Colonic mucosa (tissue), 4 donors: ENCODE data around the gene TAGLN2. TPM values are rescaled to one million over a fixed set of nuclear protein-coding genes. Genes with fewer than 3 reads are reported as not detected.
A peak's percentile ranks its signal among the peaks of the same experiment; 100 is the strongest.

Experiments used
- DNase-seq: peaks from one replicate; pipeline ENCODE4 v3.0.0-alpha.2; 2020
- H3K27ac ChIP-seq: fragments of 200-600 bp; one replicate; pipeline ENCODE4 v1.8.0; 2021
- H3K27me3 ChIP-seq: fragments of 200-600 bp; one replicate; pipeline ENCODE4 v1.8.0; 2021
- H3K36me3 ChIP-seq: fragments of 200-600 bp; one replicate; pipeline ENCODE4 v1.8.0; 2021
- H3K4me1 ChIP-seq: fragments of 200-600 bp; one replicate; pipeline ENCODE4 v1.8.0; 2021; ENCODE audit warnings: mild to moderate bottlenecking
- H3K4me3 ChIP-seq: fragments of 200-600 bp; one replicate; pipeline ENCODE4 v1.8.0; 2021
- H3K9ac ChIP-seq, 2 donors: one replicate each; pipeline ENCODE4 v1.7.0; 2013; ENCODE audit warnings: control low read depth in 2 of 2, low read depth in 2 of 2, low read length in 2 of 2
- H3K9me3 ChIP-seq: fragments of 200-600 bp; one replicate; pipeline ENCODE4 v1.8.0; 2021
- intact Hi-C: fragments of 100-400 bp; cut with DNase I; formaldehyde crosslinking; loops from one replicate; pipeline ENCODE4 v1.14.1; 2022
- total RNA-seq, 2 donors: library from RNA; stranded (reverse); fragmentation: NEBNext Ultra II Directional in 1 of 2; extraction: Animal tissue kit (Norgen Biotek cat#: 25700) in 1 of 2; gene quantifications; one replicate each; pipeline ENCODE4 v1.2.1, GENCODE V29; 2021
- TF ChIP-seq, protein P1 (sequence below): fragments of 200-600 bp; IDR thresholded peaks from one replicate; pipeline ENCODE4 v1.8.0; 2022; ENCODE audit warnings: antibody characterized with exemption, mild to moderate bottlenecking
- donor health status: healthy.
- donor health status: DM: no; HTN: no; CAD: no.
- donor health status: DM: no; HTN: no; CAD: no.

TAGLN2 gene
- total RNA-seq, 2 donors from 2014 or later, result 354 to 515 TPM

DNA sequence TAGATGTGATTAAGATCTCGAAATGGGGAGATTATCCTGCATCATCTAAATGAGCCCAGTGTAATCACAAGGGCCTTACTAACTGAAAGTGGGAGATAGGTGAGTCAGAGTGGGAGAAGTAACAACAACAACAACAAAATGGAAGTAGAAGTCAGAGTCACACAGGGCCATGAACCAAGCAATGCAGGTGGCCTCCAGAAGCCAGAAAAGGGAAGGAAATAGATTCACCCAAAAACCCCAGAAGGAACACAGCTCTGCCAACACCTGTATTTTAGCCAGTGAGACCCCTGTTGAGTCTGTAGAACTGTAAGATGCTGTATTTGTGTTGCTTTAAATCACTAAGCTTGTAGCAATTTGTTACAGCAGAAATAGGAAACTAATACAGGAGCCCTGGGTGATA, 4.1 kb downstream of the TAGLN2 start:
- intact Hi-C loops, result no loop called here
- Histone ChIP-seq H3K4me3 (no peak overlapping the region), H3K27ac (peak overlapping the region; percentile 92), H3K4me1 (no peaks in the 10 kb centered on the region), H3K9ac (peak overlapping the region; percentile 34 to 99), H3K27me3 (no peaks in the 10 kb centered on the region), H3K36me3 (peaks cover 19% of the 10 kb centered on the region), H3K9me3 (no peaks in the 10 kb centered on the region)
- no peak for DNase-seq
- TF ChIP-seq, protein P1, sequence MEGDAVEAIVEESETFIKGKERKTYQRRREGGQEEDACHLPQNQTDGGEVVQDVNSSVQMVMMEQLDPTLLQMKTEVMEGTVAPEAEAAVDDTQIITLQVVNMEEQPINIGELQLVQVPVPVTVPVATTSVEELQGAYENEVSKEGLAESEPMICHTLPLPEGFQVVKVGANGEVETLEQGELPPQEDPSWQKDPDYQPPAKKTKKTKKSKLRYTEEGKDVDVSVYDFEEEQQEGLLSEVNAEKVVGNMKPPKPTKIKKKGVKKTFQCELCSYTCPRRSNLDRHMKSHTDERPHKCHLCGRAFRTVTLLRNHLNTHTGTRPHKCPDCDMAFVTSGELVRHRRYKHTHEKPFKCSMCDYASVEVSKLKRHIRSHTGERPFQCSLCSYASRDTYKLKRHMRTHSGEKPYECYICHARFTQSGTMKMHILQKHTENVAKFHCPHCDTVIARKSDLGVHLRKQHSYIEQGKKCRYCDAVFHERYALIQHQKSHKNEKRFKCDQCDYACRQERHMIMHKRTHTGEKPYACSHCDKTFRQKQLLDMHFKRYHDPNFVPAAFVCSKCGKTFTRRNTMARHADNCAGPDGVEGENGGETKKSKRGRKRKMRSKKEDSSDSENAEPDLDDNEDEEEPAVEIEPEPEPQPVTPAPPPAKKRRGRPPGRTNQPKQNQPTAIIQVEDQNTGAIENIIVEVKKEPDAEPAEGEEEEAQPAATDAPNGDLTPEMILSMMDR, result no peak

DNA sequence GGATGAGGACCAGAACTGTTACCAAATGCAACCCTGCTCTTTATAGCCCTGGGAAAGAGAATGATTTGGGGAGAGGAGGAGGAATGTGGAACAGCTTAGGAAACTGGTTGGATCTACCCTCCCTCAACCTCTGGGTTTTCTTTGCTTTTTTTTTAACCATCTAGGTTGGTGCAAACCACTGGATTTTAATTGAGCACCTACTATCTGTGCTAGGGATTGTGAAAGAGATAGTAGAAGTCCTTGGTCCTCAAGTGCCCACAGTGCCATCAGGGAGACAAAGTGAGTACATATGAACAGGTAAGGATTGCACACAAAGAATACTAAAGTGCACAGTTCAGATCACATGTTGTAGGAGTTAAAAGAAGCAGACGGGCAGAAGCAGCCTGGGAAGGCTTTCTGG, 4.7 kb downstream of the TAGLN2 start:
- Histone ChIP-seq H3K36me3 (peaks cover 19% of the 10 kb centered on the region), H3K4me1 (no peaks in the 10 kb centered on the region), H3K4me3 (no peak overlapping the region), H3K9ac (no peak overlapping the region), H3K9me3 (no peaks in the 10 kb centered on the region), H3K27ac (no peak overlapping the region), H3K27me3 (no peaks in the 10 kb centered on the region)
- TF ChIP-seq, protein P1, result no peak
- intact Hi-C loops, result no loop called here
- DNase-seq, result no peak

DNA sequence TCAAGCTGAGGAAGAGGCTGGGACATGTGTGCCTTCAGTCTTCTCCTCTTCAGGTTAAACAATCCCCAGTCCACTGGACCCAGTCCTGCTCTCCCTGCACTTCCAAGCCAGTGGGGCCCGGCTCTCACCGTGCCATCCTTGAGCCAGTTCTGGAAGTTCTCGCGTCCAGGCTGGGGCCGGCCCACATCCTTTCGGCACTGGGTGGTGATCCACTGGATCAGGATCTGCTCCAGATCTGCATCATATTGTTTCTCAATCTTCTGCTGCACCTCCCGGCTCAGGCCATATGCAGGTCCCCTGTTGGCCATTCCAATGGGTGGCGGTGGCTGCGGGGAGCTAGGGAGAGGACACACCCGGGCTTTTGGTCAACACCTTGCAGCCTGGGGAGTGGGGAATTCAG, 5.1 kb downstream of the TAGLN2 start:
- DNase-seq, result no peak
- H3K9me3 ChIP-seq, result no peaks in the 10 kb centered on the region
- peaks cover 19% of the 10 kb centered on the region for H3K36me3 ChIP-seq
- no peaks in the 10 kb centered on the region for H3K27me3 ChIP-seq
- no peaks in the 10 kb centered on the region for H3K4me1 ChIP-seq
- intact Hi-C loops, result no loop called here
- no peak overlapping the region for H3K27ac ChIP-seq
- TF ChIP-seq, protein P1, result no peak
- H3K4me3 ChIP-seq, result no peak overlapping the region
- H3K9ac ChIP-seq, result no peak overlapping the region

DNA sequence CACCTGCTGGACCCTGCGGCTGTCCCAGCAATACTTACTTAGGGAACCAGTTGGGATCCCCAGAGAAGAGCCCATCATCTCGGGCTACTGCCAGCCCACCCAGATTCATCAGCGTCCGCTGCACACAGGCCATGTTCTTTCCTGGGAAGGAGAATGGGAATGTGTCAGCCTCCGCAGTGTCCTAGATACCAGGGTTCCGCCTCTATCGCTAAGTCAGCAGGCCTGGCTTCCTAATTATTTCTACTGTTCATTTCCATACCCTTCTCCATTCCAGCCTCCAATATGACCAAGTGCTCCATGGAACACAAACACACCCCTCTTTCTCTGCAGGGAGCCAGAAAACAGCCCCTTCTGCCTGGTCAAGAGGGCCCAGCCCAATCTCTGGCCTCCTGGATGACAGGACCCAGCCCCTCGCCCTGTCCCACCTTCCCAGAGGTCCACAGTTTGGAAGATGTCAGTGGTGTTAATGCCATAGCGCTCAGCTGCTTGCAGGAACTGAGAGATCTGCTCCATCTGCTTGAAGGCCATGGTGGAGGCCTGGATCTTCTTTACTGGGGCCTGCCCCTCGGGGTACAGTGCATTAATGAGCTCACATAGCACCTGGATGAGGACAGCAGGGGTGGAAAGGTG, 6.0 kb downstream of the TAGLN2 start:
- TF ChIP-seq, protein P1, result no peak
- Histone ChIP-seq H3K27ac (no peak overlapping the region), H3K27me3 (no peaks in the 10 kb centered on the region), H3K4me3 (no peak overlapping the region), H3K9me3 (no peaks in the 10 kb centered on the region), H3K4me1 (no peaks in the 10 kb centered on the region), H3K9ac (no peak overlapping the region), H3K36me3 (peaks cover 19% of the 10 kb centered on the region)
- DNase-seq, result no peak
- intact Hi-C loops, result no loop called here

DNA sequence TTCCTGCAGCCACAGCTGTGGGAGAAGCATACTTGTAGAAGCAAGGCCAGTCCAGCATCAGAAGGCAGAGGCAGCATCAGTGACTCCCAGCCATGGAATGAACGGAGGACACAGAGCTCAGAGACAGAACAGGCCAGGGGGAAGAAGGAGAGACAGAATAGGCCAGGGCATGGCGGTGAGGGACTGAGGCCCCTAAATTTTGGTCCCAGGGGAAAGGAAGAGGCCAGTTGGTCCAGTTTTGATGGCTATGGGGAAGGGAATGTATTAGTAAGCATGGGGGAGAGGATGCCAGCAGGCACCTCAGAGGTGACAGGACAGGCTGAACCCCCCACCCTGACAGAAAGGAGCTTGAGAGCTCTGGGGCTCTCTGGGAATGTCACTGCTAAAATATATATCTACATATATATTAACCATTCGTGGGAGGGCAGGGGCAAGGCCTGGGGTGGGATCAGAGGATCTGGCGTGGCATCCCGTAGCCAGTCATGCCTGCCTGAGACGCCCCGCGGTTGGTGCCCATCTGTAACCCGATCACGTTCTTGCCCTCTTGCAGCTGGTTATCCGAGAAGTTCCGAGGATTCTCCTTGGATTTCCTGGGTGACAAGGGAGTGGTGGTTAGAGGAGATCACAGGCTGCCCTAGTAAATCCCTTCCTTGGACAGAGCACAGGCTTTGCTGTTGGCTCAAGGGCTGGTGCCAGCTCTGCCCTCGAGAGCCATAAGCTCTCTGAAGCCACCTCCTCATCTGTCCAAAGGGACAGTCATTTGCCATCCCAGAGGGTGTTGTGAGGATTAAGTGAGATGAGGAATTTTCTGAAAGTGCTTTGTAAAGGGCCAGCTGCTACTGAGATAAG, 6.7 kb downstream of the TAGLN2 start:
- intact Hi-C loops, result no loop called here
- no peak overlapping the region for H3K4me3 ChIP-seq
- no peaks in the 10 kb centered on the region for H3K27me3 ChIP-seq
- TF ChIP-seq, protein P1, result no peak
- H3K4me1 ChIP-seq, result no peaks in the 10 kb centered on the region
- H3K27ac ChIP-seq, result no peak overlapping the region
- DNase-seq, result no peak
- H3K36me3 ChIP-seq, result peaks cover 19% of the 10 kb centered on the region
- H3K9ac ChIP-seq, result no peak overlapping the region
- H3K9me3 ChIP-seq, result no peaks in the 10 kb centered on the region
